PFSK-1 (cell line): Measurements from ENCODE around the gene ZBTB24. TPM values are rescaled to one million over a fixed set of nuclear protein-coding genes. Genes with fewer than 3 reads are reported as not detected.

Experiments used
- FOXP2 ChIP-seq: optimal IDR thresholded peaks from 2 replicates; pipeline ENCODE3; 2011; ENCODE audit warnings: borderline replicate concordance, control low read depth, inconsistent platforms; ENCODE audit not compliant: insufficient read depth; ENCODE audit errors: extremely low read length, extremely low read depth
- POLR2AphosphoS5 ChIP-seq: IDR thresholded peaks from 2 replicates; pipeline ENCODE4 v1.6.1; 2012; ENCODE audit warnings: low read depth, mild to moderate bottlenecking, control low read depth, low read length, moderate library complexity
- REST ChIP-seq, 2 experiments: IDR thresholded peaks; 2 replicates each; pipeline versions ENCODE4 v1.6.1 to v1.8.0; 2011 to 2012; ENCODE audit warnings: low read depth in 2 of 2, low read length in 2 of 2, control low read depth in 1 of 2, inconsistent platforms in 1 of 2, mild to moderate bottlenecking in 1 of 2, moderate library complexity in 1 of 2; ENCODE audit not compliant: insufficient read depth in 1 of 2
- SIN3A ChIP-seq: IDR thresholded peaks from 2 replicates; pipeline ENCODE4 v1.6.1; 2012; ENCODE audit warnings: mild to moderate bottlenecking, low read length, moderate library complexity, borderline replicate concordance; ENCODE audit not compliant: insufficient read depth
- TAF1 ChIP-seq: IDR thresholded peaks from 2 replicates; pipeline ENCODE4 v1.6.1; 2012; ENCODE audit warnings: low read length, control low read depth, borderline replicate concordance; ENCODE audit not compliant: insufficient read depth
- polyA plus RNA-seq: library from polyadenylated mRNA; unstranded; fragments of >200 nt; gene quantifications from one replicate; pipeline ENCODE4 v1.2.1, GENCODE V29; 2012; ENCODE audit warnings: low read depth, missing spikeins; ENCODE audit not compliant: insufficient read length

Gene ZBTB24
- polyA plus RNA-seq: 3.6 TPM

- TF ChIP-seq FOXP2 (peak; percentile 77), SIN3A (peak; percentile 88), POLR2AphosphoS5 (peak; percentile 64), TAF1 (0 out of 2 replicates have a peak, but pooled peaks have one; percentile 32), REST (IDR thresholded peaks at IDR 0.05; ENCODE audit: insufficient read depth in 1 of 2, low read depth in 2 of 2, low read length in 2 of 2) (no peak)
These were observed at the start of gene ZBTB24 for GRCh38 chr6:109482905-109483734. TSS of gene ZBTB24 (minus strand) at chr6:109483219. CDS start at chr6:109482026, 1,193 bp downstream.

GRCh38 chr6:109531446-109531845 is 48.4 kb upstream of the ZBTB24 start:
- no peak for TF ChIP-seq POLR2AphosphoS5
- no peak for TF ChIP-seq SIN3A
- no peak for TF ChIP-seq TAF1
- TF ChIP-seq FOXP2: no peak

GRCh38 chr6:109527989-109528388 is 45.0 kb upstream of the ZBTB24 start:
- TF ChIP-seq REST (IDR thresholded peaks at IDR 0.05; ENCODE audit: insufficient read depth in 1 of 2, low read depth in 2 of 2, low read length in 2 of 2) (no peak), FOXP2 (no peak), POLR2AphosphoS5 (no peak), TAF1 (no peak), SIN3A (no peak)

GRCh38 chr6:109526905-109527628 is 44.0 kb upstream of the ZBTB24 start:
- no peak for TF ChIP-seq TAF1
- no peak for TF ChIP-seq SIN3A
- TF ChIP-seq FOXP2: no peak
- TF ChIP-seq POLR2AphosphoS5: no peak
- TF ChIP-seq REST (IDR thresholded peaks at IDR 0.05; ENCODE audit: insufficient read depth in 1 of 2, low read depth in 2 of 2, low read length in 2 of 2): no peak

GRCh38 chr6:109524129-109524528 is 41.1 kb upstream of the ZBTB24 start:
- TF ChIP-seq SIN3A: no peak
- no peak for TF ChIP-seq REST (IDR thresholded peaks at IDR 0.05; ENCODE audit: insufficient read depth in 1 of 2, low read depth in 2 of 2, low read length in 2 of 2)
- TF ChIP-seq TAF1: no peak
- no peak for TF ChIP-seq FOXP2
